Parathyroid adenoma (tissue), 2 donors: Measurements from ENCODE around the gene MNT.

Experiments
- H2AFZ ChIP-seq: fragments of 300-600 bp; sonication (generic); one replicate; pipeline ENCODE4 v1.7.0; 2017; ENCODE audit warnings: antibody characterized with exemption, mild to moderate bottlenecking
- H3K27ac ChIP-seq: fragments of 300-600 bp; sonication (generic); one replicate; pipeline ENCODE4 v1.7.0; 2017
- H3K27me3 ChIP-seq: fragments of 300-600 bp; sonication (generic); one replicate; pipeline ENCODE4 v1.7.0; 2017; ENCODE audit warnings: low read length; ENCODE audit not compliant: control insufficient read depth, insufficient read depth
- H3K36me3 ChIP-seq: fragments of 300-600 bp; sonication (generic); one replicate; pipeline ENCODE4 v1.7.0; 2017; ENCODE audit warnings: low read length; ENCODE audit not compliant: control insufficient read depth, insufficient read depth
- H3K4me1 ChIP-seq: fragments of 300-600 bp; sonication (generic); one replicate; pipeline ENCODE4 v1.7.0; 2017; ENCODE audit warnings: control low read depth
- H3K4me2 ChIP-seq: fragments of 300-600 bp; sonication (generic); one replicate; pipeline ENCODE4 v1.7.0; 2017; ENCODE audit warnings: low read length
- H3K4me3 ChIP-seq: fragments of 300-600 bp; sonication (generic); one replicate; pipeline ENCODE4 v1.7.0; 2017; ENCODE audit warnings: low read depth, low read length
- H3K79me2 ChIP-seq: fragments of 300-600 bp; sonication (generic); one replicate; pipeline ENCODE4 v1.7.0; 2017; ENCODE audit warnings: control low read depth
- H3K9ac ChIP-seq: fragments of 300-600 bp; sonication (generic); one replicate; pipeline ENCODE4 v1.7.0; 2017; ENCODE audit warnings: mild to moderate bottlenecking
- H3K9me3 ChIP-seq: fragments of 300-600 bp; sonication (generic); one replicate; pipeline ENCODE4 v1.7.0; 2017; ENCODE audit warnings: low read length; ENCODE audit not compliant: control insufficient read depth
- TF ChIP-seq, protein P1 (sequence below): fragments of 300-600 bp; sonication (generic); IDR thresholded peaks from one replicate; pipeline ENCODE4 v1.7.0; 2017; ENCODE audit warnings: antibody characterized with exemption, mild to moderate bottlenecking
- donor health status: primary hyperparathyroidism.

MNT gene

GRCh38 chr17:2397247-2398171, 3.4 kb downstream of the MNT start:
- no peaks in the 10 kb centered on the region for H3K27me3 ChIP-seq
- H3K27ac ChIP-seq = peak overlapping the region; percentile 100
- H3K4me3 ChIP-seq = peak overlapping the region; percentile 32
- TF ChIP-seq, protein P1, sequence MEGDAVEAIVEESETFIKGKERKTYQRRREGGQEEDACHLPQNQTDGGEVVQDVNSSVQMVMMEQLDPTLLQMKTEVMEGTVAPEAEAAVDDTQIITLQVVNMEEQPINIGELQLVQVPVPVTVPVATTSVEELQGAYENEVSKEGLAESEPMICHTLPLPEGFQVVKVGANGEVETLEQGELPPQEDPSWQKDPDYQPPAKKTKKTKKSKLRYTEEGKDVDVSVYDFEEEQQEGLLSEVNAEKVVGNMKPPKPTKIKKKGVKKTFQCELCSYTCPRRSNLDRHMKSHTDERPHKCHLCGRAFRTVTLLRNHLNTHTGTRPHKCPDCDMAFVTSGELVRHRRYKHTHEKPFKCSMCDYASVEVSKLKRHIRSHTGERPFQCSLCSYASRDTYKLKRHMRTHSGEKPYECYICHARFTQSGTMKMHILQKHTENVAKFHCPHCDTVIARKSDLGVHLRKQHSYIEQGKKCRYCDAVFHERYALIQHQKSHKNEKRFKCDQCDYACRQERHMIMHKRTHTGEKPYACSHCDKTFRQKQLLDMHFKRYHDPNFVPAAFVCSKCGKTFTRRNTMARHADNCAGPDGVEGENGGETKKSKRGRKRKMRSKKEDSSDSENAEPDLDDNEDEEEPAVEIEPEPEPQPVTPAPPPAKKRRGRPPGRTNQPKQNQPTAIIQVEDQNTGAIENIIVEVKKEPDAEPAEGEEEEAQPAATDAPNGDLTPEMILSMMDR = no peak
- no peaks in the 10 kb centered on the region for H3K9me3 ChIP-seq
- H3K4me2 ChIP-seq = peak overlapping the region; percentile 69
- H2AFZ ChIP-seq = peak overlapping the region; percentile 12
- peaks cover 3% of the 10 kb centered on the region for H3K79me2 ChIP-seq
- H3K9ac ChIP-seq = no peak overlapping the region
- peaks cover 41% of the 10 kb centered on the region for H3K4me1 ChIP-seq
- H3K36me3 ChIP-seq = no peaks in the 10 kb centered on the region

- Histone ChIP-seq H2AFZ (peak overlapping the region; percentile 12), H3K4me2 (peak overlapping the region; percentile 69), H3K9ac (peak overlapping the region; percentile 24), H3K27ac (peak overlapping the region; percentile 100), H3K36me3 (no peaks in the 10 kb centered on the region), H3K27me3 (no peaks in the 10 kb centered on the region), H3K4me3 (peak overlapping the region; percentile 32), H3K4me1 (peaks cover 47% of the 10 kb centered on the region), H3K9me3 (no peaks in the 10 kb centered on the region), H3K79me2 (peaks cover 3% of the 10 kb centered on the region)
- TF ChIP-seq, protein P1 = no peak
Measured at GRCh38 chr17:2396568-2397246, 4.2 kb downstream of the MNT start.

DNA sequence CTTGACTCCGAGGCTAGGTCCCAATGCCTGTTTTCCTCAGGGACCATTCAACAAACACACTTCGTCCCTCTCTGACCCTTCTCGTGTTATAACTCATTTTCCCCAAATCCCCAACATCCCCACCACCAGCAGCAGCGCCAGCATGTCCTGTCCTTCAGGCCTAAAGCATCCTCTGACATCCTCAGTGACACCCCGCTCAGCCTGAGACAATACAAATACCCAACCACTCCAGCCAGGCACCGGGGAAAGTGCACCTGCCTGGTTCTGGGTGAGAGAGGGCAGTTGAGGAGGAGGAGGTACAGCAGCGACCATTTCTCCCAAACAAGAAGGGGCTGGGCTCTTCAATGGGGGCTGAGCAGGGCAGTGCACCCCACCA, 4.7 kb downstream of the MNT start:
- H3K27ac ChIP-seq = peak overlapping the region; percentile 100
- peak overlapping the region; percentile 12 for H2AFZ ChIP-seq
- peaks cover 51% of the 10 kb centered on the region for H3K4me1 ChIP-seq
- no peaks in the 10 kb centered on the region for H3K36me3 ChIP-seq
- H3K27me3 ChIP-seq = no peaks in the 10 kb centered on the region
- peak overlapping the region; percentile 24 for H3K9ac ChIP-seq
- H3K4me2 ChIP-seq = peak overlapping the region; percentile 69
- H3K79me2 ChIP-seq = peaks cover 3% of the 10 kb centered on the region
- TF ChIP-seq, protein P1 = no peak
- no peaks in the 10 kb centered on the region for H3K9me3 ChIP-seq
- peak overlapping the region; percentile 32 for H3K4me3 ChIP-seq

- peak overlapping the region; percentile 41 for H2AFZ ChIP-seq
- H3K4me3 ChIP-seq = peak overlapping the region; percentile 26
- H3K27me3 ChIP-seq = no peaks in the 10 kb centered on the region
- H3K4me1 ChIP-seq = peaks cover 51% of the 10 kb centered on the region
- H3K9me3 ChIP-seq = no peaks in the 10 kb centered on the region
- no peaks in the 10 kb centered on the region for H3K36me3 ChIP-seq
- peak overlapping the region; percentile 24 for H3K9ac ChIP-seq
- peak overlapping the region; percentile 100 for H3K27ac ChIP-seq
- H3K79me2 ChIP-seq = peaks cover 5% of the 10 kb centered on the region
- H3K4me2 ChIP-seq = peak overlapping the region; percentile 69
- TF ChIP-seq, protein P1 = peak; percentile 15
Measured at GRCh38 chr17:2395258-2396181, 5.3 kb downstream of the MNT start.
